Measurements from ENCODE around the gene TUBB.

- TF ChIP-seq CTCF (IDR thresholded peaks at IDR 0.05) (no peak), POLR2A (IDR thresholded peaks at IDR 0.05) (no peak)
Observed at GRCh38 chr6:30707281-30707850, 12.8 kb upstream of the TUBB start.
